Cortex of kidney (tissue), 1 donor: ENCODE results near the gene MMP13.
"Not testable (repeated sequence)": the region's sequence is repeated elsewhere in the genome, so short reads cannot be mapped to it uniquely, and the experiment has no call there.

Experiments
- DNase-seq: peaks from one replicate; lab custom pipeline; 2025; lab: John Stamatoyannopoulos, UW

The MMP13 gene

GRCh38 chr11:102935514-102935913, 20.0 kb downstream of the MMP13 start:
- no peak for DNase-seq

- DNase-seq: no peak
Measured at GRCh38 chr11:102934735-102935134, 20.8 kb downstream of the MMP13 start.

GRCh38 chr11:102933627-102934026, 21.9 kb downstream of the MMP13 start:
- no peak for DNase-seq

GRCh38 chr11:102932678-102933077, 22.9 kb downstream of the MMP13 start:
- DNase-seq: no peak

- DNase-seq: no peak
Measured at GRCh38 chr11:102930451-102930850, 25.1 kb downstream of the MMP13 start.

GRCh38 chr11:102929972-102930371, 25.6 kb downstream of the MMP13 start:
- DNase-seq: no peak

GRCh38 chr11:102929166-102929565, 26.4 kb downstream of the MMP13 start:
- no peak for DNase-seq

GRCh38 chr11:102928247-102928646, 27.3 kb downstream of the MMP13 start:
- DNase-seq: no peak

- DNase-seq: no peak
Measured at GRCh38 chr11:102927624-102927990, 27.9 kb downstream of the MMP13 start.

GRCh38 chr11:102926961-102927623, 28.4 kb downstream of the MMP13 start:
- DNase-seq: no peak

GRCh38 chr11:102926517-102926916, 29.0 kb downstream of the MMP13 start:
- no peak for DNase-seq

- DNase-seq: no peak
Measured at GRCh38 chr11:102925988-102926387, 29.5 kb downstream of the MMP13 start.

- no peak for DNase-seq
Measured at GRCh38 chr11:102924851-102925380, 30.6 kb downstream of the MMP13 start.

GRCh38 chr11:102921587-102922220, 33.8 kb downstream of the MMP13 start:
- no peak for DNase-seq

- no peak for DNase-seq
Measured at GRCh38 chr11:102920118-102920684, 35.3 kb downstream of the MMP13 start.

GRCh38 chr11:102915044-102915375, 40.5 kb downstream of the MMP13 start:
- DNase-seq: no peak

- no peak for DNase-seq
Measured at GRCh38 chr11:102914238-102915043, 41.1 kb downstream of the MMP13 start.

GRCh38 chr11:102912482-102912830, 43.1 kb downstream of the MMP13 start:
- no peak for DNase-seq

GRCh38 chr11:102911758-102912481, 43.6 kb downstream of the MMP13 start:
- no peak for DNase-seq

- DNase-seq: not testable (repeated sequence)
Measured at GRCh38 chr11:102905848-102906247, 49.7 kb downstream of the MMP13 start.

- not testable (repeated sequence) for DNase-seq
Measured at GRCh38 chr11:102903895-102904294, 51.6 kb downstream of the MMP13 start.

GRCh38 chr11:102900346-102900745, 55.2 kb downstream of the MMP13 start:
- DNase-seq: no peak
